GM13976 (cell line): ENCODE results near the gene TIMP2.

ENCODE experiments used
- DNase-seq: peaks from one replicate; pipeline ENCODE4 v3.0.0; 2012; ENCODE audit warnings: low spot score
- in situ Hi-C: fragments of 300-500 bp; cut with MboI; formaldehyde crosslinking; loops from one replicate; pipeline ENCODE4 v1.12.0; 2022; ENCODE audit warnings: low sequenced_read_pairs, mixed read lengths, inconsistent platforms; ENCODE audit not compliant: unreplicated experiment
- TF ChIP-seq, protein P1 (sequence below): IDR thresholded peaks from 2 replicates; pipeline ENCODE4 v1.5.1; 2012; ENCODE audit warnings: borderline replicate concordance, mild to moderate bottlenecking; ENCODE audit not compliant: insufficient read depth; ENCODE audit errors: extremely low read depth, missing control alignments, control extremely low read depth

TIMP2 gene

DNA sequence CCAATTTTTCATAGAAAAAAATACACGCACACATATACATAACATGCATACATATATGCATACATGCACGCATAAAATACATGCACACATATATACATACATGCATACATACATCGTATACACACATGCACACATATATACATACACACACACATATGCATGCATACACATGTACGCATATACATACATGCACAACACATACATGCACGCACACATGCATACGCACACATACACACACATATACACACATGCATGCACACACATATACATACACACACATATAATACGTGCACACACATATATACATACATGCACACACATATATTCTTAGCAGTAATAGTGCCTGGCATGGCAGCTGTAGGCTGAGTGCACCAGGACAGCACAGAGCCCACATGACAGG is 109.5 kb downstream of the TIMP2 start:
- DNase-seq = no peak
- TF ChIP-seq, protein P1, sequence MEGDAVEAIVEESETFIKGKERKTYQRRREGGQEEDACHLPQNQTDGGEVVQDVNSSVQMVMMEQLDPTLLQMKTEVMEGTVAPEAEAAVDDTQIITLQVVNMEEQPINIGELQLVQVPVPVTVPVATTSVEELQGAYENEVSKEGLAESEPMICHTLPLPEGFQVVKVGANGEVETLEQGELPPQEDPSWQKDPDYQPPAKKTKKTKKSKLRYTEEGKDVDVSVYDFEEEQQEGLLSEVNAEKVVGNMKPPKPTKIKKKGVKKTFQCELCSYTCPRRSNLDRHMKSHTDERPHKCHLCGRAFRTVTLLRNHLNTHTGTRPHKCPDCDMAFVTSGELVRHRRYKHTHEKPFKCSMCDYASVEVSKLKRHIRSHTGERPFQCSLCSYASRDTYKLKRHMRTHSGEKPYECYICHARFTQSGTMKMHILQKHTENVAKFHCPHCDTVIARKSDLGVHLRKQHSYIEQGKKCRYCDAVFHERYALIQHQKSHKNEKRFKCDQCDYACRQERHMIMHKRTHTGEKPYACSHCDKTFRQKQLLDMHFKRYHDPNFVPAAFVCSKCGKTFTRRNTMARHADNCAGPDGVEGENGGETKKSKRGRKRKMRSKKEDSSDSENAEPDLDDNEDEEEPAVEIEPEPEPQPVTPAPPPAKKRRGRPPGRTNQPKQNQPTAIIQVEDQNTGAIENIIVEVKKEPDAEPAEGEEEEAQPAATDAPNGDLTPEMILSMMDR = no peak
- in situ Hi-C loops = no loop called here

DNA sequence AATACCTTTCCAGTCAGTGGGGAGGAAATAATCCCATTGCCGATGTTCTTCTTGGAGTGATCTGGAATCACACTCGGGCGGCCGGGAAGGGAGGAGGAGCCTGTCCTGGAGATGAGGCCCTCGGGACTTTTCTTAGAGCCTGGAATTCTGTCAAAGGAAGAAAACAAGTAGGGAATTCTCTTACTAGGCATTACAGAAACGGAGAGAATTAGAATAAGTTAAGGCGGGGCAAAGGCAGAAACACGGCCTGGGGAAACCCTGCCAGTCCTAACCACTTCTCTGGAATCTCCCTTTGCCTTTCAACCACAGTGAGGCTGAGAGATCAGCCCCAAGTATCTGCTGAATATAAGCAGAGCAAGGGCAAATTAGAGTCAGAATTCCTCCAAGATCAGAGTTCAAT is 112.3 kb downstream of the TIMP2 start:
- no peak for DNase-seq
- TF ChIP-seq, protein P1 = no peak
- in situ Hi-C loops = no loop called here

DNA sequence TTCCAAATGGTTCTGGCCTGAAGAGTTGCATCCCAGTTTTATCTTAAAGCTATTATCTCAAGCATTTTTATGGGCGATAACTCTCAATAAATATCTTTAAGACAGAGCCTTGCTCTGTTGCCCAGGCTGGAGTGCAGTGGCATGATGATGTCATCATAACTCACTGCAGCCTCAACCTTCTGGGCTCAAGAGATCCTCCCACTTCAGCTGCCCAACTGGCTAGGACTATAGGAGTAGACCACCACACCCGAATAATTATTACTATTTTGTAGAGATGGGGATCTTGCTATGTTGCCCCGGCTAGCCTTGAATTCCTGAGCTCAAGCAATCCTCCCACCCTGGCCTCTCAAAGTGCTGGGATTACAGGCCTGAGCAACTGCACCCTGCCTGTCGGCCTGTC is 117.0 kb downstream of the TIMP2 start:
- DNase-seq = no peak
- TF ChIP-seq, protein P1 = no peak
- in situ Hi-C loops = loop anchor here (10.0 kb wide), 1 partner anchor 303 kb away; no protein-coding TSS in a partner anchor

DNA sequence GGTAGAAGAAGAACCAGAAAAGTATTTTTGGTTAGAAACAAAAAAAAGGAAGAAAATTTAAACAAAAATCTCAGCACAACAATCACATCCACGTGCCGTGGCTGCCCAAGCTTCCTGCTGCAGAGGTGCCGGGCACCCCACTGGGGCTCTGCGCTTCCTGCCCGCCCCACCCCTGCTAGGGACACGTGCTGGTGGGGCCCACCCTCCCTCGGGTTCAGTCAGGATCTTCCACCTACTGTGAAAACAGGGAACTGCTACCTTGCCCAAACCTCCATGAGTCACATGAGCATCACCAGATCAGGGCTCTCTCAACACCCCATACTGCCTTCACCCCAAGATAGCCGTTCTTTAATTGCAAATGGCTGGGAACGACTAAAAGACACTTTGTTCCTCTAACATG is 118.7 kb downstream of the TIMP2 start:
- no peak for DNase-seq
- TF ChIP-seq, protein P1 = no peak
- in situ Hi-C loops = loop anchor here (10.0 kb wide), 1 partner anchor 302 kb away; no protein-coding TSS in a partner anchor

DNA sequence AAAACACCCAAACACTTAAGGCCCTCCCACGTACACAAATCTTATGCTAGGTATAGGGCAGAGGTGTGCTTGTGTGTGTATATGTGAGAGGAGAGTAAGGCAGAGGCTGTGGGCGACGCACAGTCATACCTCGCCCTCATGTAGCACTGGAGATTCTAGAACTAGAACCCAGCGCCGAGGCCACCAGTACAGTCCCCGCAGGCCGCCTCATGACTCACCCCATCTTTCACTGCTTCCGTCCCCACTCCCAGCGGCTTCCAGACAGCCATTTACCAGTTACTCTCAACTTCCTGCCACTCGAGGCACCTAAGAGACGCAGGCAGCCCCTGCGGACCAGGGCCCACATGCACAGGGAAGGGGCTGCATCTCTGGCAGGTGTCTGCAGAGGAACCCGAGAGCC is 119.9 kb downstream of the TIMP2 start:
- in situ Hi-C loops = loop anchor here (10.0 kb wide), 1 partner anchor 300 kb away; no protein-coding TSS in a partner anchor
- TF ChIP-seq, protein P1 = no peak
- no peak for DNase-seq

DNA sequence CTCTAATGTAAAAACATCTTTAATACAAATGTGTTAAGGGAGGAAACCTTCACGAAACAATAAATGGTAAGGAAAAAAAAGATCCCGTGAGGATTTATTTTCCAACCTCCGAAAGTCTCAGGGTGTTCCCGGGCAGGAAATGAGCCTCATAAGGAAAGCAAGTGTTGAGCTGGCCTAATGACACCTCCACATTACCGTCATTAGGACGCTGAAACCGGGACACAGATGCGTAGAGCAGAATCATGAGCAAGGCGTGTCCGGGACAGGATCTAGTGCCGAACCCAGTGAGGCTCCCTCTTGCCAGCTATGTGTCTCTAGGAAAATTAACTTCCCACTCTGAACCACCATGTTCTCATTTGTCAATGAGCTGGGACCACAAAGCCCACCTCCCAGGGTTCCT is 120.4 kb downstream of the TIMP2 start:
- DNase-seq = no peak
- in situ Hi-C loops = loop anchor here (10.0 kb wide), 1 partner anchor 300 kb away; no protein-coding TSS in a partner anchor
- TF ChIP-seq, protein P1 = no peak

DNA sequence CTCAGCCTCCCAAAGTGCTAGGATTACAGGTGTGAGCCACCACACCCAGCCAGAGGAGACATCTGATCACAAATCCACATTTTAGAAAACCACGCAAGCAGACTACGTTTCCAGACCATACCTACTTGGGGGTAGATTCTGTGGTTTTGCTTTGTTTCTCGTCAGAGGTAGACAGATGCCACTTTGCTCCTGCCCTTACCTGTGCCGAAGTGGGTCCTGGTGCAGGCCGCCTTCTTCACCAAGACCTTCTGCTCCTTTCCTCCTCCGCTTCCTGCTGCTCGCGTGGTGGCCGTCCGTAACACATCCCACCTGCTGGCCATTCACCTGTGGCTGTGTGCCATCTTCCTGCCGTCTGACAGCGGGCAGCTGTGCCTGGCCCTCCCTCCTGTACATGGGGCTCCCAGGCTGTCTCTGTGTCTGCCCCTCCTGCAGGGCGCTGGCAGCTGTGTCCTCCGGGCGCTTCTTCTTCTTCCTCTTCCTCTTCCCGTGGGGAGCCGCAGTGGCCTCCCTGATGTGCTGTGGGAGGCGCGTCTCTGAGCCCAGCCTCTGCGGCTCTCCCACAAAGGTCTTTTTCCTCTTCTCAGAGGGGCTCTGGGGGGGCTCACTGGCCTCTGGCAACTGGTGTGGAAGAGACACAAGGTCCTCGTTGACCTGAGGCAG is 121.9 kb downstream of the TIMP2 start:
- DNase-seq = peak; percentile 24
- in situ Hi-C loops = loop anchor here (10.0 kb wide), 1 partner anchor 299 kb away; no protein-coding TSS in a partner anchor
- TF ChIP-seq, protein P1 = no peak
